GM13976 (cell line): ENCODE results near the gene TAS1R1.
"Not testable (repeated sequence)": the region's sequence is repeated elsewhere in the genome, so short reads cannot be mapped to it uniquely, and the experiment has no call there.

Experiments
- DNase-seq: peaks from one replicate; pipeline ENCODE4 v3.0.0; 2012; ENCODE audit warnings: low spot score
- CTCF ChIP-seq: IDR thresholded peaks from 2 replicates; pipeline ENCODE4 v1.5.1; 2012; ENCODE audit warnings: borderline replicate concordance, mild to moderate bottlenecking; ENCODE audit not compliant: insufficient read depth; ENCODE audit errors: extremely low read depth, missing control alignments, control extremely low read depth
- in situ Hi-C: fragments of 300-500 bp; cut with MboI; formaldehyde crosslinking; loops from one replicate; pipeline ENCODE4 v1.12.0; 2022; ENCODE audit warnings: low sequenced_read_pairs, mixed read lengths, inconsistent platforms; ENCODE audit not compliant: unreplicated experiment

Gene TAS1R1

DNA sequence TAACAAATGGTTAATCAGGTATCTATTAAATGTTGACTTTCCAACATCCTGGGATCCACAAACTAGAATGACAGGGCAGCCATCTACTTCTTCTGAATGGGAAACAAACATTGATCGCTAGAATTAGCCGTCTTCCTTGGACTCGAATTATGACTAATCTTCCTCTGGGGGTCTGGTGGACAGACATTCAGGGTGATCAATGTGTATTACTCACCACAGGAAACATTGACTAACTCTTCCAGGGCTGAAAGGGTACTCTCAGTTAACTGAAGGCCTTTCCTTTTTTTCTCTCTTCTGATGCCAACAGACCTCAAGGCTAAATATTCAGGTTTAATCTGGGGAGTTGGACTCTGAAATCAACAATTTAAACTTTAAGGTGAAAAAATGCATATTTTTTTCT lies 10.3 kb upstream of the TAS1R1 start:
- in situ Hi-C loops, result no loop called here
- no peak for DNase-seq
- no peak for TF ChIP-seq CTCF

- TF ChIP-seq CTCF, result no peak
- in situ Hi-C loops, result no loop called here
- no peak for DNase-seq
Observed at GRCh38 chr1:6545276-6546112, 9.6 kb upstream of the TAS1R1 start.

- TF ChIP-seq CTCF, result no peak
- DNase-seq, result no peak
- in situ Hi-C loops, result no loop called here
Observed at GRCh38 chr1:6546326-6546725, 8.8 kb upstream of the TAS1R1 start.

DNA sequence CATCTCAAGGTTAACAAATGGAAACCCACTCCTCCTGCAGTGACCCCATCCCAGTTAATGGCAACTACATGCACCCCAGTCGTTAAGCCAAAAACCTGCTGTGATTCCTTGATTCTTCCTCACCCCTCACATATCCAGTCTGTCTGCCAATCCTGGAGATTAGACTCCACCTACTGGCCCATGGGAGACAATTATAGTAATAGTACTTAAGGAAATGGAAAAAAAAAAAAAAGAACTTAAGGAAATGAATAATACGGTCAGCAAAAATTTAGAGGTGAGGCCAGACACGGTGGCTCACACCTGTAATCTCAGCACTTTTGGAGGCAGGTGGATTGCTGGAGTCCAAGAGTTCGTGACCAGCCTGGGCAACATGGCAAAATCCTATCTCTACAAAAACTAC lies 7.8 kb upstream of the TAS1R1 start:
- TF ChIP-seq CTCF, result no peak
- in situ Hi-C loops, result no loop called here
- no peak for DNase-seq

GRCh38 chr1:6554031-6554906 lies 838 bp upstream of the TAS1R1 start, which contains the start of gene NOL9:
Gene NOL9 (minus strand): TSS chr1:6554513. CDS start chr1:6554502, 11 bp downstream.
- in situ Hi-C loops, result no loop called here
- TF ChIP-seq CTCF, result peak; percentile 99
- peak; percentile 99 for DNase-seq

- in situ Hi-C loops, result no loop called here
- no peak for TF ChIP-seq CTCF
- no peak for DNase-seq
Observed at GRCh38 chr1:6557597-6557996, 2.5 kb downstream of the TAS1R1 start.

DNA sequence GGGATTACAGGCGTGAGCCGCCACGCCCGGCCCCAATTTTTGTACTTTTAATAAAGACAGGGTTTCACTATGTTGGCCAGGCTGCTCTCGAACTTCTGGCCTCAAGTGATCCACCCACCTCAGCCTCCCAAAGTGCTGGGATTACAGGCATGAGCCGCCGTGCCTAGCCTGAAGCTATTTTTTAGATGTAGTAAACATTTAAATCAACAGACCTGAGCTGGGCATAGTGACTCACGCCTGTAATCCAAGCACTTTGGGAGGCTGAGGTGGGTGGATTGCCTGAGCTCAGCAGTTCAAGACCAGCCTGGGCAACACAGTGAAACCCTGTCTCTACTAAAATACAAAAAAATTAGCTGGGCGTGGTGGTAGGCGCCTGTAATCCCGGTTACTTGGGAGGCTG lies 4.1 kb downstream of the TAS1R1 start:
- in situ Hi-C loops, DNase-seq: not testable (repeated sequence)
